SK-N-SH (cell line): ENCODE data around the gene LOXL4. TPM values are rescaled to one million over a fixed set of nuclear protein-coding genes. Genes with fewer than 3 reads are reported as not detected.
A peak's percentile ranks its signal among the peaks of the same experiment; 100 is the strongest.

Experiments
- CTCF ChIA-PET: fragments of 300-600, 350-600 bp; formaldehyde crosslinking; extraction: SDS; loops from one replicate; lab custom pipeline; 2021; lab: Yijun Ruan, JAX
- POLR2A ChIA-PET: fragments of 350-600 bp; sonication (Branson Sonifier 250); formaldehyde crosslinking; extraction: SDS; loops from one replicate; lab custom pipeline; 2020; ENCODE audit warnings: antibody characterized with exemption, inconsistent platforms; lab: Yijun Ruan, JAX
- DNase-seq: peaks from one replicate; pipeline ENCODE4 v3.0.0; 2012
- H2AFZ ChIP-seq: fragments of 200-600 bp; sonication (generic); 2 replicates; pipeline ENCODE4 v1.8.1; 2016; ENCODE audit warnings: antibody characterized with exemption, mild to moderate bottlenecking, low read depth
- H3F3A ChIP-seq: fragments of 200-600 bp; sonication (generic); replicated peaks from 2 replicates; pipeline ENCODE3; 2016; ENCODE audit warnings: antibody characterized with exemption, mild to moderate bottlenecking; ENCODE audit not compliant: insufficient read depth
- H3K27ac ChIP-seq, 2 experiments: fragments of 200-500 bp in 1 of 2; fragments of 200-600 bp in 1 of 2; sonication (Bioruptor generic) in 1 of 2; sonication (generic), shearing (Covaris generic) in 1 of 2; 2 replicates each; pipeline versions ENCODE4 v1.5.1 to v1.6.1; 2014 to 2016; ENCODE audit warnings: low read depth in 2 of 2, inconsistent platforms in 1 of 2, low read length in 1 of 2, mild to moderate bottlenecking in 1 of 2, mixed read lengths in 1 of 2
- H3K27me3 ChIP-seq: fragments of 200-600 bp; sonication (generic), shearing (Covaris generic); 2 replicates; pipeline ENCODE4 v1.6.1; 2016; ENCODE audit warnings: mixed run types; ENCODE audit not compliant: insufficient read depth
- H3K36me3 ChIP-seq, 2 experiments: fragments of 200-500 bp in 1 of 2; fragments of 200-600 bp in 1 of 2; sonication (Bioruptor generic) in 1 of 2; sonication (generic) in 1 of 2; replicated peaks in 1 of 2; 2 replicates each; pipeline versions ENCODE3 to v1.5.1; 2014 to 2016; ENCODE audit warnings: low read length in 1 of 2, mild to moderate bottlenecking in 1 of 2; ENCODE audit not compliant: insufficient read depth in 2 of 2, control insufficient read depth in 1 of 2
- H3K4me1 ChIP-seq, 2 experiments: fragments of 200-500 bp in 1 of 2; fragments of 200-600 bp in 1 of 2; sonication (Bioruptor generic) in 1 of 2; sonication (generic), shearing (Covaris generic) in 1 of 2; 2 replicates each; pipeline versions ENCODE4 v1.5.1 to v1.6.1; 2014 to 2016; ENCODE audit warnings: low read depth in 1 of 2, low read length in 1 of 2, mixed run types in 1 of 2; ENCODE audit not compliant: insufficient read depth in 2 of 2, control insufficient read depth in 1 of 2
- H3K4me2 ChIP-seq: fragments of 200-600 bp; sonication (generic), shearing (Covaris generic); 2 replicates; pipeline ENCODE4 v1.6.1; 2017; ENCODE audit warnings: mixed run types
- H3K4me3 ChIP-seq, 2 experiments: fragments of 200-500 bp in 1 of 2; fragments of 200-600 bp in 1 of 2; sonication (Bioruptor generic) in 1 of 2; sonication (generic), shearing (Covaris generic) in 1 of 2; 2 replicates each; pipeline versions ENCODE4 v1.5.1 to v1.8.1; 2014 to 2016; ENCODE audit warnings: low read depth in 2 of 2, inconsistent platforms in 1 of 2, low read length in 1 of 2, mild to moderate bottlenecking in 1 of 2, mixed read lengths in 1 of 2, moderate library complexity in 1 of 2
- H3K79me2 ChIP-seq: fragments of 200-600 bp; sonication (generic); 2 replicates; pipeline ENCODE4 v1.8.1; 2017; ENCODE audit warnings: mild to moderate bottlenecking; ENCODE audit not compliant: insufficient read depth
- H3K9ac ChIP-seq: fragments of 200-600 bp; sonication (generic); 2 replicates; pipeline ENCODE4 v1.6.1; 2017; ENCODE audit warnings: mixed run types
- H3K9me2 ChIP-seq: fragments of 200-600 bp; sonication (generic); 2 replicates; pipeline ENCODE4 v1.6.1; 2017; ENCODE audit warnings: mixed run types
- H3K9me3 ChIP-seq: fragments of 200-600 bp; sonication (generic); 2 replicates; pipeline ENCODE4 v1.6.1; 2017; ENCODE audit warnings: mixed run types, mild to moderate bottlenecking, moderate library complexity
- H4K20me1 ChIP-seq: fragments of 200-600 bp; sonication (generic); 2 replicates; pipeline ENCODE4 v1.6.1; 2017; ENCODE audit warnings: mild to moderate bottlenecking, mixed run types; ENCODE audit not compliant: insufficient read depth
- EP300 ChIP-seq, 2 experiments: IDR thresholded peaks; 2 replicates each; pipeline versions ENCODE4 v1.4.0 to v1.6.1; 2012; ENCODE audit warnings: borderline replicate concordance in 1 of 2, low read depth in 1 of 2, low read length in 1 of 2
- EZH2phosphoT487 ChIP-seq: fragments of 200-600 bp; sonication (generic); IDR thresholded peaks from 2 replicates; pipeline ENCODE4 v1.6.1; 2017; ENCODE audit warnings: low read depth, mixed run types, mild to moderate bottlenecking, antibody characterized with exemption, moderate library complexity, borderline replicate concordance
- FOSL2 ChIP-seq: IDR thresholded peaks from 2 replicates; pipeline ENCODE4 v1.4.0; 2012; ENCODE audit warnings: low read depth, mild to moderate bottlenecking, moderate library complexity, borderline replicate concordance
- GABPA ChIP-seq: IDR thresholded peaks from 2 replicates; pipeline ENCODE4 v1.4.0; 2012; ENCODE audit warnings: low read depth, mild to moderate bottlenecking
- GATA2 ChIP-seq: sonication (generic); formaldehyde crosslinking; IDR thresholded peaks from 2 replicates; pipeline ENCODE4 v1.5.0; 2020; ENCODE audit warnings: mild to moderate bottlenecking, missing genetic modification reagents
- JUND ChIP-seq: IDR thresholded peaks from 2 replicates; pipeline ENCODE4 v1.4.0; 2012
- MAX ChIP-seq: IDR thresholded peaks from 2 replicates; pipeline ENCODE4 v1.4.0; 2012; ENCODE audit warnings: low read depth
- NFIC ChIP-seq: IDR thresholded peaks from 2 replicates; pipeline ENCODE4 v1.4.0; 2012; ENCODE audit warnings: borderline replicate concordance
- NRF1 ChIP-seq: IDR thresholded peaks from 2 replicates; pipeline ENCODE4 v1.6.1; 2012; ENCODE audit warnings: low read depth, mild to moderate bottlenecking, low read length
- PBX3 ChIP-seq: IDR thresholded peaks from 2 replicates; pipeline ENCODE4; 2012
- POLR2AphosphoS5 ChIP-seq: IDR thresholded peaks from 2 replicates; pipeline ENCODE4 v1.6.1; 2012; ENCODE audit warnings: low read depth, low read length
- RAD21 ChIP-seq: IDR thresholded peaks from 2 replicates; pipeline ENCODE4 v1.6.1; 2012; ENCODE audit warnings: mild to moderate bottlenecking, low read length
- RCOR1 ChIP-seq: fragments of 150-350 bp; IDR thresholded peaks from 2 replicates; pipeline ENCODE4 v1.6.1; 2017; ENCODE audit warnings: antibody characterized with exemption, low read length
- REST ChIP-seq: IDR thresholded peaks from 2 replicates; pipeline ENCODE4 v1.6.1; 2012; ENCODE audit warnings: mild to moderate bottlenecking, low read depth, low read length, moderate library complexity
- RXRA ChIP-seq: IDR thresholded peaks from 2 replicates; pipeline ENCODE4 v1.4.0; 2012; ENCODE audit warnings: low read depth, mild to moderate bottlenecking, borderline replicate concordance
- SIN3A ChIP-seq: IDR thresholded peaks from 2 replicates; pipeline ENCODE4 v1.6.1; 2012; ENCODE audit warnings: low read depth, mild to moderate bottlenecking, low read length, moderate library complexity, borderline replicate concordance
- SMC3 ChIP-seq: IDR thresholded peaks from 2 replicates; pipeline ENCODE4 v1.6.1; 2012; ENCODE audit warnings: low read depth, low read length, improper control_type of control experiment
- TAF1 ChIP-seq: IDR thresholded peaks from 2 replicates; pipeline ENCODE4 v1.6.1; 2012; ENCODE audit warnings: low read depth, mild to moderate bottlenecking, low read length, moderate library complexity, borderline replicate concordance
- TCF12 ChIP-seq: IDR thresholded peaks from 2 replicates; pipeline ENCODE4 v1.4.0; 2012
- TEAD4 ChIP-seq: IDR thresholded peaks from 2 replicates; pipeline ENCODE4 v1.4.0; 2012; ENCODE audit warnings: mild to moderate bottlenecking, borderline replicate concordance; ENCODE audit not compliant: insufficient read depth
- USF1 ChIP-seq: IDR thresholded peaks from 2 replicates; pipeline ENCODE4 v1.4.0; 2012; ENCODE audit warnings: low read depth, borderline replicate concordance
- YY1 ChIP-seq: IDR thresholded peaks from 2 replicates; pipeline ENCODE4 v1.4.0; 2012; ENCODE audit warnings: low read depth, mild to moderate bottlenecking
- ZBTB33 ChIP-seq: IDR thresholded peaks from 2 replicates; pipeline ENCODE4 v1.4.0; 2012; ENCODE audit warnings: low read depth, borderline replicate concordance
- WGBS: methylation state at CpG from one replicate; pipeline ENCODE4 v1.1.6; 2017; ENCODE audit warnings: low lambda C conversion rate; 5-methylcytosine and 5-hydroxymethylcytosine counted together
- polyA plus RNA-seq, 3 experiments: library from polyadenylated mRNA; depleted of rRNA; stranded (reverse); fragments of >200 nt; gene quantifications; 2 replicates each; pipeline ENCODE4 v1.2.3, GENCODE V29; 2012

LOXL4 gene
- polyA plus RNA-seq, 1 of the 3 experiments (the other 2 are of a cell fraction): 1.7 TPM

GRCh38 chr10:98269435-98269912 is 1.5 kb upstream of the LOXL4 start:
- Histone ChIP-seq H3K36me3 (no peaks in the 10 kb centered on the region), H3F3A (peaks cover 4% of the 10 kb centered on the region), H3K4me3 (no peak overlapping the region), H3K9me3 (no peaks in the 10 kb centered on the region), H4K20me1 (no peaks in the 10 kb centered on the region), H3K9ac (no peak overlapping the region), H2AFZ (peak overlapping the region; percentile 86), H3K9me2 (no peaks in the 10 kb centered on the region), H3K79me2 (no peaks in the 10 kb centered on the region), H3K4me2 (peak overlapping the region; percentile 67), H3K4me1 (peaks cover 11 to 27% of the 10 kb centered on the region in 2 experiments; a peak in 1 of 4 replicates), H3K27me3 (no peaks in the 10 kb centered on the region), H3K27ac (no peak overlapping the region)
- TF ChIP-seq EP300 (IDR thresholded peaks at IDR 0.05; ENCODE audit: borderline replicate concordance in 1 of 2, low read depth in 1 of 2, low read length in 1 of 2): peak in 1 of 2 experiments; percentile 21; a peak in 1 of 4 replicates
- no peak for TF ChIP-seq GABPA
- TF ChIP-seq REST: no peak
- peak; percentile 61; the same call in 1 of the 2 replicates for TF ChIP-seq FOSL2
- TF ChIP-seq SIN3A: no peak
- TF ChIP-seq TAF1: no peak
- TF ChIP-seq SMC3: no peak
- TF ChIP-seq USF1: no peak
- 0 out of 2 replicates have a peak, but pooled peaks have one; percentile 19 for TF ChIP-seq POLR2AphosphoS5
- no peak for TF ChIP-seq MAX
- TF ChIP-seq ZBTB33: no peak
- TF ChIP-seq JUND: peak; percentile 74
- TF ChIP-seq YY1: no peak
- TF ChIP-seq PBX3: peak; percentile 68
- TF ChIP-seq RXRA: peak; percentile 62; the same call in 1 of the 2 replicates
- no peak for TF ChIP-seq RAD21
- peak; percentile 55 for TF ChIP-seq NFIC
- TF ChIP-seq TCF12: peak; percentile 71
- peak; percentile 57; the same call in 1 of the 2 replicates for TF ChIP-seq TEAD4
- TF ChIP-seq EZH2phosphoT487: no peak
- no peak for TF ChIP-seq RCOR1
- TF ChIP-seq GATA2: no peak
- TF ChIP-seq NRF1: no peak
- DNase-seq: peak; percentile 56
- ChIA-PET CTCF (interaction anchor here (1.8 to 8.2 kb wide), 2 partner anchors 40 to 101 kb away, joined by 4 to 64 read pairs; no protein-coding TSS in a partner anchor), POLR2A (no interaction called here)
- 30% methylated on average over 7 of the region's 8 CpGs for WGBS
